Measurements from ENCODE around the gene PTPRK.

Gene PTPRK

GRCh38 chr6:128246472-128247260 is 273.7 kb downstream of the PTPRK start:
- no peak for DNase-seq (ENCODE audit: low read depth in 2 of 2)

DNA sequence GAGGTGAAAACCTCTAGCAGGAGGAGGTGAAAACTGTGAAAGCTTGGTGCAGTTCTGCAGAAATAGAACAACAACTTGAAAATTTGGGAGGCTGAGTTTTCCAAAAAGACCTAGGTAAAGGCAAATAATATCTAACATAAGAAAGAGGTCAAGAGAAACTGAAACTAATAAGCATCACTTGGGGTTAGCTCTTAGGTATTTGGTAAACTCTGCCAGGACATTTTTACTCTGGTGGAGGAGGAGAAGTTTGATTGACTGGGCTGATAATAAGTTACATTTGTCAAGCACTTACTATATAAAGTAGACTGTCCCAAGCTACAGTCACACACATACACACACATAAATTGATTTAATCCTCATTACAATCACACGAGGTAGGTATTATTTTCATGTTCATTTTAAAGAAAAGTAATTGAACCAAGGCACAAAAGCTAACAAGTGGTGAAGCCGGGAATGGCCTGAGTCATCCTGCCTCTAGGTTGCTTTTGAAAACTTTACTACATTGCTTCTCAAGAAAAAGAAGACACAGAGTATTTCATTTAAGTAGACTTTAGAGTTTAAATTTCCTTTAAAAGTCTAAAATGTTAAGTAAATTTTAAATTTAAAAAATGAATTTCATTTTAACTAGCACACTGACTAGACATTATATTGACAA is 275.5 kb downstream of the PTPRK start:
- no peak for DNase-seq (ENCODE audit: low read depth in 2 of 2)

- DNase-seq (ENCODE audit: low read depth in 2 of 2), result no peak
Observed at GRCh38 chr6:128242765-128243403, 277.5 kb downstream of the PTPRK start.

DNA sequence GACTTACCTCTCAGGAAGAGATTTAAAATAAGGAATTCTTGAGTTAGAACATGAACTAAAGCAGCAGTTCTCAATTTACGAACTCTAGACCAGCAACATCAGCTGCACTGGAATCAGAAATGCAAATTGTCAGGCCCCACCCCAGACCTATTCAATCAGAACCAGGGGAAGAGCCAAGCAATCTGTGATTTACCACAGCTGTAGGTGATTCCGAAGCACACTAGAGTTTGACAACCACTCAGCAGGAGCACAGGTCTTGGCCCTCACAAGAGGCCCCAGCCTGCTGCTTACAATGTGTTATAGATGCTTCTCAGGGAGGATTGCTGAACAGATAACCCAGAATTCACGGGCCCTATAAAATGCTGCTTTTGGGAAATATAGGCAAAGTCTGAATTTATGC is 279.2 kb downstream of the PTPRK start:
- no peak for DNase-seq (ENCODE audit: low read depth in 2 of 2)

DNA sequence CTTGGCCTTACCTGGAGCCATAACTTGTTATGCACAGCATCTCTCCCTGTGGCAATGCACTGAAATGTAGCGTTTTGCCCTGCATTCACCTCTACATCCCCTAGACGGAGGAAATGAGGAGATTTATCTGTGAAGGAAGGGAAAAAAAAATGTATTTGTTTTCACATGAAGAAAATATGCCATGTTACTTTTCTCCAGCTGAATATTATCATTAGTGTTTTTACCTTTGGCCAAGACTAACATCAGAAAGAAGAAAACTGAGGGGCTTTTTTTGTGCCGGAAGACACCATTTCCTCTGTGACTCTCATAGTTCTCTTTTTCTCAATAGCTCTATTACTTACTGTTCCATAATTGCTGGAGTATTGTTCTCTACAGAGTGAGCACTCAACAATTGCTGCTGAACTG is 280.4 kb downstream of the PTPRK start:
- no peak for DNase-seq (ENCODE audit: low read depth in 2 of 2)

GRCh38 chr6:128239146-128239545 is 281.3 kb downstream of the PTPRK start:
- DNase-seq (ENCODE audit: low read depth in 2 of 2), result no peak

DNA sequence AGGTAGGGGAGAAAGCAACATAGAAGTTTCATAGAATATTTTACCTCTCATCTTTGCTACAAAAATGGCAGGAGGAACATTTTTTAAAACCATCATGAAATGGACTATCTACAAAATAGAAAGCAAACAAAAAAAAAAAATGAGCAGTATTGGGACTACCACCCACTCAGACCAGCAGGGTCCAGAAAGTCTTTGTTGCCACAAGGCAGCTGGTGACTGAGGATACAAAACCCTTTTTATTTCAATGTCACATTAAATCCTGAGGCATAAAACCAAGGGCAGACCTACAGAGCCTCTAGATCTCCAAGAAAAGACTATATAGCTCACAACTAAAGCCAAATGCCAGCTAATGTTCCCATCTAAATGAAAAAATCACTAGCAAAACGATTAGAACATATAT is 282.2 kb downstream of the PTPRK start:
- DNase-seq (ENCODE audit: low read depth in 2 of 2), result no peak

DNA sequence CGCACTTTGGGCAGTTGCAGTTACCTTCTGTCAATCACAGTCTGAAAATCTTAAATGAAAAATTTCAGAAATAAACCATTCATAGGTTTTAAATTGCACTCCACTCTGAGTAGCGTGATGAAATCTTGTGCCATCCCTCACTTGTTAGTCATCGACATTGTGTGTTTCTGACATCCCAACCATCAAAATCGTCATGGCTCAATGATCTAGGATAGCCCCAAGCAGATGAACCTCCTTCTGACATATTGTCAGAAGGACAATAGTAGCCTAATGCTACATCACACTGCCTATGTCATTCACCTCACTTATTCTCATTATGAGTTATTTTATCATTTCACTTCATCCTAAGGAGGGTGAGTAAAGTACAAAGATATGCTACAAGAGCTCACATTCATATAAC is 284.8 kb downstream of the PTPRK start:
- no peak for DNase-seq (ENCODE audit: low read depth in 2 of 2)

DNA sequence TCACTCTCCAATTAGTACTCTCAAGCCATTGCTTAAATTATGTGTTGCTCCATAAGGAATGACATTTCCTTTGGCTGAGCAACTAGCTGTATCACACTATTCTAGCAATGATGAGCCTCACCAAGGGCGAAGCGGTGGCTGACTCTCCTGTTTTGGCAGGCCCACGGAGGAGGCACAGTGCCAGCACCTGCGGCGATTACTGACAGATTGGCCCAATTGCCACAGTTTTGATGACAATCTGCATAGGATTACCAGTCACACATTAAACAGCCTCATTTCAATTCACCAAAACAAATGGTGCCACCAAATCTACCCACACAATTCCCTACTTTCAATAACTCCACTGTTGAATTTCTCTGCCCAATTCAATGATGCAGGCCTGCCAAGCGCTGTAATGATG is 286.9 kb downstream of the PTPRK start:
- DNase-seq (ENCODE audit: low read depth in 2 of 2), result no peak

DNA sequence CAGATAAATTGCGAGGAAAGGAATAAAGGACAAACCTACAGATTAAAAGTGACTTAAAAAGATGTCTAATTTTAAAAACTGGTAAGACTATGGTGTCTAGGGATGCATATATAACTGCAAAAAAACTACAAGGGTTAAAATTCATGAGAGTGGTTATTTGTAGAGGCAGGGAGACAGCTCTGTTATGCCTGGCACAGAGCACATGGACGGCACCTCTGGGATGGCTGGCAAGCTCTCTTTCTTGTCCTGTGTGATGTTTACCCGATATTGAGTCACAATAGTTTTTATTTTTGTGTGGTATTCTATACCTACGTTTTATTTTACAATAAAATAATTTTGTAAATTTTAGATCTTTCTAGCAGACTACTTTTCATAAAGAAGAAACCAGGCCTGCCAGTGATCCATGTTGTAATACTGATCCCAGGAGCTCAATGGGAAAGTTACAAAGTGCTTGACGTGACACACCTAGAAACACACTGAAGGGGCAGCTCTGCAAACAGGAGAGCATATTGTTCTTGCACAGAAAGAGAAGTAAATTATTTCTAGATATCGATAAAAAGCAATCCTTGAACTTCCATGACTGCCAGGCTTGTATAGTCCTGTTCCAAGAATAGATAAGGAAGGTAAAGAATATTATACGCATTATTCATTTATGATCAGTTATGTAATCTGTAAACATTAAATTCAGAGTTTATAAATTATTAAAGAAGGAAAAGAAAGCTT is 290.0 kb downstream of the PTPRK start:
- no peak for DNase-seq (ENCODE audit: low read depth in 2 of 2)

GRCh38 chr6:128225612-128226011 is 294.8 kb downstream of the PTPRK start:
- DNase-seq (ENCODE audit: low read depth in 2 of 2), result no peak

DNA sequence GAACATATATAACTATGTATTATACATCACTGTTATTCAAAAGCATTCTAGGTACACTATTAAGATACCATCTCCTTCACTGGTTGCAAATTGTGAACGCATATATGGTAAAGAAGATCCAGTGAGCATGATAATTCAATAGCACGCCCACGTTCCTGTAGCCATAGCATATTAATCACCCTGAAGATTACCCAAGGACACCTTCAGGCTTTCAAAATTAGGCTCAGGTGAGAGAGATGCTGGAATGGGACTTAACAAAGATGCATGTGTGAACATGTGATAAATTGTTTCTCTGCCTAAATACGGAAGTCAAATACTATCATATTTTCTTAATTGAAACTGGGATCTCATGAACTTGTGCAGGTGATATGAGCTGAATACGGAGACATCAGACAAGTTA is 303.5 kb downstream of the PTPRK start:
- no peak for DNase-seq (ENCODE audit: low read depth in 2 of 2)

DNA sequence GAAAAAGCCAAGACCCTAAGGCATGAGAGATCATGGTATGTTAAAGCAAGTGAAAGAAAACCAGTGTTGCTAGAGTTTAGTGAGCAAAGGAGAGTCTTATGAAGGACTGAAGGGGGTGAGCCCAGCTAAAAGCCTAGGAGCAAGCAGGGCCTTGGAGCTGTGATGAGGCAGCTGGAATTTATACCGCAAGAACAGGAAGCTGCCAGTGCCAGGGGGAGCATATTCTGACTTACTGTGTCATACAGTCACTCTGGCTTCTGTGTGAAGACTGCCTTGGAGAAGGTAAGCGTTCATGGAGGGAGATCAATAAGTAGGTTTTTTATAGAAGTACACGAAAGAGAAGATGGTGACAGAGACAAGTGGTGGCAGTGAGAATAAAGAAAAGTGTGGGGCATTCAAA is 310.6 kb downstream of the PTPRK start:
- no peak for DNase-seq (ENCODE audit: low read depth in 2 of 2)

GRCh38 chr6:128208851-128209580 is 311.4 kb downstream of the PTPRK start:
- no peak for DNase-seq (ENCODE audit: low read depth in 2 of 2)

- DNase-seq (ENCODE audit: low read depth in 2 of 2), result no peak
Observed at GRCh38 chr6:128208078-128208477, 312.3 kb downstream of the PTPRK start.

GRCh38 chr6:128206610-128207426 is 313.6 kb downstream of the PTPRK start:
- no peak for DNase-seq (ENCODE audit: low read depth in 2 of 2)

- no peak for DNase-seq (ENCODE audit: low read depth in 2 of 2)
Observed at GRCh38 chr6:128204616-128205015, 315.8 kb downstream of the PTPRK start.

DNA sequence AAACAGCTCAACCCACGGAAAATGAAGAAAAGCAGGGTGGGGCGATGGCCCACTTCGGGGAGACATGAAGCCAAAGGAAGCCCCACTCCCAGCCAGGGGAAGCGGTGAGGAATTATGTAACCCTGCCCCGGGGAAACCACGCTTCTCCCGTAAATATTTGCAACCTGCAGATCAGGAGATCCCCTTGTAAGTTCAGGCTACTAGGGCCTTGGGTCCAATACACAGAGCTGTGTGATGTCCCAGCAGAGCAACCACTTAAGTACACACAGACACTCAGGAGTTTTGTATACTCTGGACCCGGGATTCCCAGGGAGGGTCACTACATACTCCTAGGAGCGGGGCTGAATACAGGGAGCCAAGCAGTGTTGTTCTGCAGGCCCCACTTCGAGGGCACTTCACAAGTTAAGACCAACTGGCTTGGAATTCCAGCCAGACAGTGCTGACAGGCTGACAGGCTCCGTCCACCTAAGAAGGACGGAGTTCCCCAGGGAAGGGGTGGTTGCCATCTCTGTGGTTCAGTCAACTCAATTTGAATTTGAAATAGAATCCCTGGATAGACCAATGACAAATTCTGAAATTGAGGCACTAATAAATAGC is 318.1 kb downstream of the PTPRK start:
- no peak for DNase-seq (ENCODE audit: low read depth in 2 of 2)

- no peak for DNase-seq (ENCODE audit: low read depth in 2 of 2)
Observed at GRCh38 chr6:128200789-128201188, 319.6 kb downstream of the PTPRK start.

- no peak for DNase-seq (ENCODE audit: low read depth in 2 of 2)
Observed at GRCh38 chr6:128199461-128199860, 320.9 kb downstream of the PTPRK start.

All from stimulated activated CD8-positive, alpha-beta memory T cell treated with anti-CD3 and anti-CD28 coated beads, Interleukin-7, amount 100 ng/mL, for 1 hour (primary cell).